NCI-H748 (cell line): ENCODE results near the gene ARPC3.
"Not testable (repeated sequence)": the region's sequence is repeated elsewhere in the genome, so short reads cannot be mapped to it uniquely, and the experiment has no call there.

Experiments
- DNase-seq: peaks from one replicate; lab custom pipeline; 2025; ENCODE audit not compliant: unreplicated experiment; lab: John Stamatoyannopoulos, UW

The ARPC3 gene

GRCh38 chr12:110449799-110450497 lies at the start of gene ARPC3:
ARPC3 (minus strand) TSS chr12:110450337; CDS start chr12:110450260, 77 bp downstream.
- DNase-seq = peak; percentile 96

- no peak for DNase-seq
Observed at GRCh38 chr12:110498984-110499706, 49.0 kb upstream of the ARPC3 start.

GRCh38 chr12:110475426-110475825 lies 25.3 kb upstream of the ARPC3 start:
- no peak for DNase-seq

- peak; percentile 98 for DNase-seq
Observed at GRCh38 chr12:110468214-110469048, 18.3 kb upstream of the ARPC3 start, which contains the start of the genes FAM216A and GPN3. FAM216A (plus strand) TSS chr12:110468845; CDS start chr12:110468876, 31 bp downstream. GPN3 (minus strand) TSS chr12:110468257; CDS start chr12:110468203, 54 bp downstream.

- no peak for DNase-seq
Observed at GRCh38 chr12:110467847-110468213, 17.7 kb upstream of the ARPC3 start.

- no peak for DNase-seq
Observed at GRCh38 chr12:110466791-110467190, 16.7 kb upstream of the ARPC3 start.

- DNase-seq = not testable (repeated sequence)
Observed at GRCh38 chr12:110465765-110466164, 15.6 kb upstream of the ARPC3 start.

- no peak for DNase-seq
Observed at GRCh38 chr12:110465024-110465423, 14.9 kb upstream of the ARPC3 start.

- DNase-seq = not testable (repeated sequence)
Observed at GRCh38 chr12:110461189-110461588, 11.1 kb upstream of the ARPC3 start.

GRCh38 chr12:110458756-110459155 lies 8.6 kb upstream of the ARPC3 start:
- no peak for DNase-seq

- DNase-seq = no peak
Observed at GRCh38 chr12:110453569-110454296, 3.6 kb upstream of the ARPC3 start.

- DNase-seq = no peak
Observed at GRCh38 chr12:110451263-110451662, 1.1 kb upstream of the ARPC3 start.

GRCh38 chr12:110444455-110444854 lies 5.7 kb downstream of the ARPC3 start:
- DNase-seq = no peak

- no peak for DNase-seq
Observed at GRCh38 chr12:110436231-110436630, 13.9 kb downstream of the ARPC3 start.

GRCh38 chr12:110431957-110432587 lies 18.1 kb downstream of the ARPC3 start:
- no peak for DNase-seq

- not testable (repeated sequence) for DNase-seq
Observed at GRCh38 chr12:110429676-110430075, 20.5 kb downstream of the ARPC3 start.

- DNase-seq = no peak
Observed at GRCh38 chr12:110426406-110426805, 23.7 kb downstream of the ARPC3 start.

GRCh38 chr12:110424237-110424636 lies 25.9 kb downstream of the ARPC3 start:
- no peak for DNase-seq

- DNase-seq = no peak
Observed at GRCh38 chr12:110421701-110422100, 28.4 kb downstream of the ARPC3 start.

GRCh38 chr12:110421159-110421661 lies 28.9 kb downstream of the ARPC3 start:
- DNase-seq = no peak
